Measurements from ENCODE around the gene ADAMTS16. TPM values are rescaled to one million over a fixed set of nuclear protein-coding genes. Genes with fewer than 3 reads are reported as not detected.

ADAMTS16 gene
- polyA plus RNA-seq, 1 donor = 1.2 TPM

- no peak overlapping the region for H3K4me3 ChIP-seq (ENCODE audit: low read length)
- no peak for DNase-seq
Measured at GRCh38 chr5:5183933-5184332, 43.8 kb downstream of the ADAMTS16 start.

GRCh38 chr5:5188376-5189050 is 48.4 kb downstream of the ADAMTS16 start:
- DNase-seq = no peak
- no peak overlapping the region for H3K27ac ChIP-seq (ENCODE audit: low read length)
- no peak overlapping the region for H3K4me3 ChIP-seq (ENCODE audit: low read length)
- no peaks in the 10 kb centered on the region for H3K36me3 ChIP-seq (ENCODE audit: control insufficient read depth, insufficient read depth, low read length)
- no peaks in the 10 kb centered on the region for H3K4me1 ChIP-seq (ENCODE audit: control insufficient read depth, insufficient read depth, low read length)
- 78% methylated on average over 4 of the region's 11 CpGs for WGBS (ENCODE audit: insufficient coverage, low lambda C conversion rate)
- H3K27me3 ChIP-seq (ENCODE audit: control insufficient read depth, insufficient read depth, low read length) = no peaks in the 10 kb centered on the region
- no peaks in the 10 kb centered on the region for H3K9me3 ChIP-seq (ENCODE audit: control insufficient read depth, low read depth, low read length)

More at GRCh38 chr5:5183933-5184332, 43.8 kb downstream of the ADAMTS16 start:
- Histone ChIP-seq H3K9me3 (ENCODE audit: control insufficient read depth, low read depth, low read length) (no peaks in the 10 kb centered on the region), H3K36me3 (ENCODE audit: control insufficient read depth, insufficient read depth, low read length) (no peaks in the 10 kb centered on the region), H3K27me3 (ENCODE audit: control insufficient read depth, insufficient read depth, low read length) (peaks cover 5% of the 10 kb centered on the region), H3K27ac (ENCODE audit: low read length) (no peak overlapping the region), H3K4me1 (ENCODE audit: control insufficient read depth, insufficient read depth, low read length) (no peaks in the 10 kb centered on the region)
- 100% methylated on average over 1 of the region's 10 CpGs for WGBS (ENCODE audit: insufficient coverage, low lambda C conversion rate)

GRCh38 chr5:5189051-5189430 is 48.9 kb downstream of the ADAMTS16 start:
- Histone ChIP-seq H3K27me3 (ENCODE audit: control insufficient read depth, insufficient read depth, low read length) (no peaks in the 10 kb centered on the region), H3K4me3 (ENCODE audit: low read length) (no peak overlapping the region), H3K27ac (ENCODE audit: low read length) (no peak overlapping the region), H3K36me3 (ENCODE audit: control insufficient read depth, insufficient read depth, low read length) (no peaks in the 10 kb centered on the region), H3K4me1 (ENCODE audit: control insufficient read depth, insufficient read depth, low read length) (no peaks in the 10 kb centered on the region), H3K9me3 (ENCODE audit: control insufficient read depth, low read depth, low read length) (no peaks in the 10 kb centered on the region)
- no peak for DNase-seq
- WGBS (ENCODE audit: insufficient coverage, low lambda C conversion rate) = no CpG with 5 or more reads among the region's 7 CpGs

GRCh38 chr5:5191906-5192305 is 51.8 kb downstream of the ADAMTS16 start:
- H3K9me3 ChIP-seq (ENCODE audit: control insufficient read depth, low read depth, low read length) = no peaks in the 10 kb centered on the region
- H3K36me3 ChIP-seq (ENCODE audit: control insufficient read depth, insufficient read depth, low read length) = no peaks in the 10 kb centered on the region
- no peaks in the 10 kb centered on the region for H3K4me1 ChIP-seq (ENCODE audit: control insufficient read depth, insufficient read depth, low read length)
- no peak overlapping the region for H3K27ac ChIP-seq (ENCODE audit: low read length)
- DNase-seq = no peak
- no CpG with 5 or more reads among the region's 3 CpGs for WGBS (ENCODE audit: insufficient coverage, low lambda C conversion rate)
- no peaks in the 10 kb centered on the region for H3K27me3 ChIP-seq (ENCODE audit: control insufficient read depth, insufficient read depth, low read length)
- H3K4me3 ChIP-seq (ENCODE audit: low read length) = no peak overlapping the region

- no peak overlapping the region for H3K27ac ChIP-seq (ENCODE audit: low read length)
- H3K36me3 ChIP-seq (ENCODE audit: control insufficient read depth, insufficient read depth, low read length) = no peaks in the 10 kb centered on the region
- no peaks in the 10 kb centered on the region for H3K27me3 ChIP-seq (ENCODE audit: control insufficient read depth, insufficient read depth, low read length)
- 80% methylated on average over 1 of the region's 2 CpGs for WGBS (ENCODE audit: insufficient coverage, low lambda C conversion rate)
- no peaks in the 10 kb centered on the region for H3K4me1 ChIP-seq (ENCODE audit: control insufficient read depth, insufficient read depth, low read length)
- H3K4me3 ChIP-seq (ENCODE audit: low read length) = no peak overlapping the region
- no peaks in the 10 kb centered on the region for H3K9me3 ChIP-seq (ENCODE audit: control insufficient read depth, low read depth, low read length)
- DNase-seq = no peak
Measured at GRCh38 chr5:5192681-5193080, 52.6 kb downstream of the ADAMTS16 start.

- Histone ChIP-seq H3K9me3 (ENCODE audit: control insufficient read depth, low read depth, low read length) (no peaks in the 10 kb centered on the region), H3K27ac (ENCODE audit: low read length) (no peak overlapping the region), H3K27me3 (ENCODE audit: control insufficient read depth, insufficient read depth, low read length) (no peaks in the 10 kb centered on the region), H3K36me3 (ENCODE audit: control insufficient read depth, insufficient read depth, low read length) (no peaks in the 10 kb centered on the region), H3K4me3 (ENCODE audit: low read length) (no peak overlapping the region), H3K4me1 (ENCODE audit: control insufficient read depth, insufficient read depth, low read length) (no peaks in the 10 kb centered on the region)
- WGBS (ENCODE audit: insufficient coverage, low lambda C conversion rate) = 100% methylated on average over 1 of the region's 4 CpGs
- DNase-seq = no peak
Measured at GRCh38 chr5:5195128-5195918, 55.2 kb downstream of the ADAMTS16 start.

- no peaks in the 10 kb centered on the region for H3K9me3 ChIP-seq (ENCODE audit: control insufficient read depth, low read depth, low read length)
- WGBS (ENCODE audit: insufficient coverage, low lambda C conversion rate) = no CpG with 5 or more reads among the region's 7 CpGs
- no peak for DNase-seq
Measured at GRCh38 chr5:5198135-5198534, 58.0 kb downstream of the ADAMTS16 start.

GRCh38 chr5:5198815-5199214 is 58.7 kb downstream of the ADAMTS16 start:
- Histone ChIP-seq H3K4me1 (ENCODE audit: control insufficient read depth, insufficient read depth, low read length) (no peaks in the 10 kb centered on the region), H3K36me3 (ENCODE audit: control insufficient read depth, insufficient read depth, low read length) (no peaks in the 10 kb centered on the region), H3K9me3 (ENCODE audit: control insufficient read depth, low read depth, low read length) (no peaks in the 10 kb centered on the region), H3K4me3 (ENCODE audit: low read length) (no peak overlapping the region), H3K27ac (ENCODE audit: low read length) (no peak overlapping the region), H3K27me3 (ENCODE audit: control insufficient read depth, insufficient read depth, low read length) (no peaks in the 10 kb centered on the region)
- no CpG with 5 or more reads among the region's 1 CpG for WGBS (ENCODE audit: insufficient coverage, low lambda C conversion rate)
- DNase-seq = peak in 1 of 2 donors; percentile 3

More at GRCh38 chr5:5198135-5198534, 58.0 kb downstream of the ADAMTS16 start:
- no peaks in the 10 kb centered on the region for H3K36me3 ChIP-seq (ENCODE audit: control insufficient read depth, insufficient read depth, low read length)
- no peak overlapping the region for H3K4me3 ChIP-seq (ENCODE audit: low read length)
- no peak overlapping the region for H3K27ac ChIP-seq (ENCODE audit: low read length)
- no peaks in the 10 kb centered on the region for H3K27me3 ChIP-seq (ENCODE audit: control insufficient read depth, insufficient read depth, low read length)
- no peaks in the 10 kb centered on the region for H3K4me1 ChIP-seq (ENCODE audit: control insufficient read depth, insufficient read depth, low read length)

GRCh38 chr5:5199495-5199894 is 59.4 kb downstream of the ADAMTS16 start:
- Histone ChIP-seq H3K27ac (ENCODE audit: low read length) (no peak overlapping the region), H3K36me3 (ENCODE audit: control insufficient read depth, insufficient read depth, low read length) (no peaks in the 10 kb centered on the region), H3K4me3 (ENCODE audit: low read length) (no peak overlapping the region), H3K4me1 (ENCODE audit: control insufficient read depth, insufficient read depth, low read length) (no peaks in the 10 kb centered on the region), H3K9me3 (ENCODE audit: control insufficient read depth, low read depth, low read length) (no peaks in the 10 kb centered on the region), H3K27me3 (ENCODE audit: control insufficient read depth, insufficient read depth, low read length) (no peaks in the 10 kb centered on the region)
- DNase-seq = no peak
- no CpG with 5 or more reads among the region's 6 CpGs for WGBS (ENCODE audit: insufficient coverage, low lambda C conversion rate)

GRCh38 chr5:5200133-5200532 is 60.0 kb downstream of the ADAMTS16 start:
- Histone ChIP-seq H3K4me1 (ENCODE audit: control insufficient read depth, insufficient read depth, low read length) (no peaks in the 10 kb centered on the region), H3K4me3 (ENCODE audit: low read length) (no peak overlapping the region), H3K27me3 (ENCODE audit: control insufficient read depth, insufficient read depth, low read length) (no peaks in the 10 kb centered on the region), H3K36me3 (ENCODE audit: control insufficient read depth, insufficient read depth, low read length) (no peaks in the 10 kb centered on the region), H3K9me3 (ENCODE audit: control insufficient read depth, low read depth, low read length) (no peaks in the 10 kb centered on the region), H3K27ac (ENCODE audit: low read length) (no peak overlapping the region)
- DNase-seq = no peak
- WGBS (ENCODE audit: insufficient coverage, low lambda C conversion rate) = no CpG with 5 or more reads among the region's 5 CpGs
